T-cell (primary cell): ENCODE measurements around the gene OSBPL6. TPM values are rescaled to one million over a fixed set of nuclear protein-coding genes. Genes with fewer than 3 reads are reported as not detected.

Experiments used
- ATAC-seq, 4 experiments: fragments of 200-7000 bp in 3 of 4; fragments of 150-1000 bp in 1 of 4; cut with Tn5 transposase; replicated peaks in 1 of 4; 1 replicate in 3 of 4; 2 replicates in 1 of 4; pipeline ENCODE4 v1.10.0; 2021; ENCODE audit warnings: moderate library complexity in 3 of 4, mild to moderate bottlenecking in 2 of 4, moderate number of reproducible peaks in 1 of 4
- CTCF ChIA-PET, 2 donors: fragments of 300-600 bp; sonication (Branson Sonifier 250); formaldehyde crosslinking; loops; one replicate each; lab custom pipeline; 2022; ENCODE audit warnings: antibody characterized with exemption in 2 of 2; lab: Charles Lee
- POLR2A ChIA-PET, 2 donors: fragments of 300-600 bp; sonication (Branson Sonifier 250); formaldehyde crosslinking; loops; one replicate each; lab custom pipeline; 2022; ENCODE audit warnings: antibody characterized with exemption in 2 of 2; lab: Charles Lee
- DNase-seq, 35 experiments: peaks; one replicate each; pipeline versions ENCODE4 v3.0.0 to v3.0.0-alpha.2; 2013 to 2023
- H3K27ac ChIP-seq: one replicate; pipeline ENCODE4 v1.5.1; 2013; ENCODE audit warnings: low read length
- H3K27me3 ChIP-seq, 2 experiments: replicated peaks in 1 of 2; 1 replicate in 1 of 2; 2 replicates in 1 of 2; pipeline versions ENCODE4 v1.6.1 to v1.7.0; 2013; ENCODE audit warnings: low read length in 1 of 2, mixed read lengths in 1 of 2; ENCODE audit not compliant: control insufficient read depth in 2 of 2, insufficient read depth in 2 of 2; ENCODE audit errors: extremely low read depth in 1 of 2
- H3K36me3 ChIP-seq, 2 donors: 1 replicate in 1 of 2; 2 replicates in 1 of 2; pipeline versions ENCODE4 v1.6.1 to v1.7.0; 2013; ENCODE audit warnings: low read length in 1 of 2; ENCODE audit not compliant: control insufficient read depth in 2 of 2, insufficient read depth in 1 of 2; ENCODE audit errors: extremely low read depth in 1 of 2
- H3K4me1 ChIP-seq, 2 experiments: 1 replicate in 1 of 2; 2 replicates in 1 of 2; pipeline versions ENCODE4 v1.6.1 to v1.7.0; 2013; ENCODE audit warnings: low read length in 2 of 2, mixed read lengths in 1 of 2; ENCODE audit not compliant: insufficient read depth in 2 of 2, control insufficient read depth in 1 of 2; ENCODE audit errors: extremely low read depth in 1 of 2
- H3K4me3 ChIP-seq, 2 donors: 1 replicate in 1 of 2; 2 replicates in 1 of 2; pipeline versions ENCODE4 v1.5.1 to v1.7.0; 2013; ENCODE audit warnings: mild to moderate bottlenecking in 2 of 2, low read length in 1 of 2, moderate library complexity in 1 of 2; ENCODE audit not compliant: control insufficient read depth in 1 of 2; ENCODE audit errors: extremely low read depth in 1 of 2
- H3K9me3 ChIP-seq: 2 replicates; pipeline ENCODE4 v1.7.0; 2013
- H3K27ac Mint-ChIP-seq, 2 donors: one replicate each; pipeline ENCODE4 v1.8.0; 2020 to 2021; ENCODE audit warnings: mild to moderate bottlenecking in 2 of 2, mixed read lengths in 2 of 2
- H3K27me3 Mint-ChIP-seq, 2 donors: one replicate each; pipeline ENCODE4 v1.8.0; 2021 to 2022; ENCODE audit warnings: mixed read lengths in 2 of 2
- H3K36me3 Mint-ChIP-seq: one replicate; pipeline ENCODE4 v1.8.0; 2021; ENCODE audit warnings: mixed read lengths
- H3K4me1 Mint-ChIP-seq, 3 donors: one replicate each; pipeline ENCODE4 v1.8.0; 2020 to 2022; ENCODE audit warnings: mixed read lengths in 3 of 3, mild to moderate bottlenecking in 1 of 3
- H3K4me3 Mint-ChIP-seq, 3 donors: one replicate each; pipeline ENCODE4 v1.8.0; 2020 to 2022; ENCODE audit warnings: mild to moderate bottlenecking in 3 of 3, mixed read lengths in 3 of 3, moderate library complexity in 3 of 3
- H3K9me3 Mint-ChIP-seq, 3 donors: one replicate each; pipeline ENCODE4 v1.8.0; 2020 to 2022; ENCODE audit warnings: mixed read lengths in 3 of 3
- WGBS: methylation state at CpG from one replicate; pipeline ENCODE4 v1.1.5; 2013; ENCODE audit warnings: missing lambda C conversion rate; ENCODE audit not compliant: insufficient coverage; 5-methylcytosine and 5-hydroxymethylcytosine counted together
- total RNA-seq, 35 experiments: library from RNA in 6 of 35; stranded (reverse) in 6 of 35; fragments of 120-200 nt in 1 of 35; gene quantifications; one replicate each; pipeline versions ENCODE4 v1.2.1 to v1.2.4 and lab custom pipeline; 2013 to 2026

Gene OSBPL6
- total RNA-seq, 5 donors from 2014 or later (not counting 1 experiment from before 2014, with no cell fraction given): 0.08 to 0.41 (median 0.26) TPM

DNA sequence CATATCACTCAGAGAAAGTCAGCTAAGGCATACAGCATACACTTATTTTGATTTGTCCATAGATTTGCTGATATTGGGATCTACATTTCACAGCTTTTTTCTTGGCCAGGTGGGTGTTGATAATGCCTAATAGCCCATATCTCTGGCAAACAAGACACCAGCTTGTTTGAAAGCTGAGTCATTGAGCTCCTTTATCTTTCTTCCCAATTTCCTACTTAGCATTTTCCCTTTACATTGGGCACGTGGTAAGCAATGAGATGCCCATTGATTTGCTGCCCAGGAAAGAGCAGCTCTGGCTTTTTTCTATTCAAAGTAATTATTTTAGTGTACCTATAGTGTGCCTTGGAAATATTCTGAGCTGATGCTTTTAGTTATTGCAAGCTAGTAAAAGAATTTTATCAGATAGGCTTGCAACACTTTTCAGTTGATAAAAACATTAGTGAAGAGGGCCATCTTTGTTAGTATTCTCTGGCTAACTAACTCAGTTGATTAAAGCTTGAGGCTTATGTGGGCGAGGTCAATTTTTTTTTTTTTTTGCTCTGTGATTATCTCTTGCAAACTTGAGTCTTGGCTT lies 79.6 kb downstream of the OSBPL6 start:
- DNase-seq: no peak
- Histone ChIP-seq H3K27ac (no peak overlapping the region), H3K27me3 (no peaks in the 10 kb centered on the region), H3K4me1 (no peaks in the 10 kb centered on the region), H3K4me3 (no peak overlapping the region), H3K9me3 (no peaks in the 10 kb centered on the region), H3K36me3 (no peaks in the 10 kb centered on the region)
- H3K27ac Mint-ChIP-seq: no peak overlapping the region
- H3K4me3 Mint-ChIP-seq: no peak overlapping the region
- CTCF ChIA-PET: no interaction called here
- no CpG with 5 or more reads among the region's 2 CpGs for WGBS
- no peak for ATAC-seq
- POLR2A ChIA-PET: interaction anchor here in 1 of 2 donors (0.7 kb wide), 1 partner anchor 42 kb away, joined by 3 read pairs; no protein-coding TSS in a partner anchor
- no peaks in the 10 kb centered on the region for H3K36me3 Mint-ChIP-seq
- no peaks in the 10 kb centered on the region for H3K9me3 Mint-ChIP-seq
- no peaks in the 10 kb centered on the region for H3K4me1 Mint-ChIP-seq
- peaks cover 12 to 14% of the 10 kb centered on the region in 2 donors for H3K27me3 Mint-ChIP-seq

GRCh38 chr2:178275600-178275999 lies 81.3 kb downstream of the OSBPL6 start:
- no peaks in the 10 kb centered on the region for H3K36me3 Mint-ChIP-seq
- POLR2A ChIA-PET: interaction anchor here in 1 of 2 donors (0.9 kb wide), 1 partner anchor 20 kb away, joined by 6 read pairs; no protein-coding TSS in a partner anchor
- H3K36me3 ChIP-seq: no peaks in the 10 kb centered on the region
- H3K27ac Mint-ChIP-seq: no peak overlapping the region
- CTCF ChIA-PET: interaction anchor here in 1 of 2 donors (0.7 kb wide), 1 partner anchor 9 kb away, joined by 4 read pairs; no protein-coding TSS in a partner anchor
- 49% methylated on average over 4 of the region's 5 CpGs for WGBS
- DNase-seq (no peak), ATAC-seq (no peak)
- H3K27me3 ChIP-seq: peaks cover 0 to 2% of the 10 kb centered on the region in 2 experiments
- H3K9me3 Mint-ChIP-seq: no peaks in the 10 kb centered on the region
- H3K4me1 ChIP-seq: no peaks in the 10 kb centered on the region
- no peak overlapping the region for H3K4me3 Mint-ChIP-seq
- H3K4me3 ChIP-seq: no peak overlapping the region
- no peak overlapping the region for H3K27ac ChIP-seq
- peaks cover 12 to 14% of the 10 kb centered on the region in 2 donors for H3K27me3 Mint-ChIP-seq
- H3K4me1 Mint-ChIP-seq: no peaks in the 10 kb centered on the region
- H3K9me3 ChIP-seq: no peaks in the 10 kb centered on the region

- ChIA-PET POLR2A (no interaction called here), CTCF (interaction anchor here in 1 of 2 donors (0.7 kb wide), 1 partner anchor 54 kb away, joined by 3 read pairs; no protein-coding TSS in a partner anchor)
- no peaks in the 10 kb centered on the region for H3K9me3 ChIP-seq
- no peak overlapping the region for H3K4me3 ChIP-seq
- no peaks in the 10 kb centered on the region for H3K36me3 ChIP-seq
- no peaks in the 10 kb centered on the region for H3K4me1 Mint-ChIP-seq
- H3K4me1 ChIP-seq: no peaks in the 10 kb centered on the region
- H3K27ac ChIP-seq: no peak overlapping the region
- ATAC-seq (no peak), DNase-seq (no peak)
- H3K27me3 Mint-ChIP-seq: peaks cover 21 to 22% of the 10 kb centered on the region in 2 donors
- no peaks in the 10 kb centered on the region for H3K9me3 Mint-ChIP-seq
- H3K27ac Mint-ChIP-seq: no peak overlapping the region
- no peak overlapping the region for H3K4me3 Mint-ChIP-seq
- peaks cover 0 to 2% of the 10 kb centered on the region in 2 experiments for H3K27me3 ChIP-seq
- 82% methylated on average over 6 of the region's 6 CpGs for WGBS
- no peaks in the 10 kb centered on the region for H3K36me3 Mint-ChIP-seq
Observed at GRCh38 chr2:178277741-178278197, 83.5 kb downstream of the OSBPL6 start.

- DNase-seq (no peak), ATAC-seq (no peak)
- no peak overlapping the region for H3K27ac Mint-ChIP-seq
- Histone ChIP-seq H3K4me1 (no peaks in the 10 kb centered on the region), H3K36me3 (no peaks in the 10 kb centered on the region), H3K9me3 (no peaks in the 10 kb centered on the region), H3K27me3 (peaks cover 0 to 2% of the 10 kb centered on the region in 2 experiments), H3K4me3 (no peak overlapping the region), H3K27ac (no peak overlapping the region)
- WGBS: 89% methylated on average over 1 of the region's 2 CpGs
- no peaks in the 10 kb centered on the region for H3K4me1 Mint-ChIP-seq
- POLR2A ChIA-PET: no interaction called here
- no peaks in the 10 kb centered on the region for H3K9me3 Mint-ChIP-seq
- peaks cover 22% of the 10 kb centered on the region in 2 donors for H3K27me3 Mint-ChIP-seq
- H3K36me3 Mint-ChIP-seq: no peaks in the 10 kb centered on the region
- CTCF ChIA-PET: no interaction called here
- H3K4me3 Mint-ChIP-seq: no peak overlapping the region
Observed at GRCh38 chr2:178279142-178279541, 84.8 kb downstream of the OSBPL6 start.

- Mint-ChIP-seq H3K4me3 (no peak overlapping the region), H3K27ac (no peak overlapping the region), H3K9me3 (no peaks in the 10 kb centered on the region), H3K4me1 (peaks cover 0 to 2% (median 0%) of the 10 kb centered on the region in 3 donors), H3K27me3 (peaks cover 22% of the 10 kb centered on the region in 2 donors), H3K36me3 (no peaks in the 10 kb centered on the region)
- no peak for ATAC-seq
- Histone ChIP-seq H3K4me3 (no peak overlapping the region), H3K9me3 (no peaks in the 10 kb centered on the region), H3K4me1 (no peaks in the 10 kb centered on the region), H3K27me3 (peaks cover 0 to 2% of the 10 kb centered on the region in 2 experiments), H3K27ac (no peak overlapping the region), H3K36me3 (no peaks in the 10 kb centered on the region)
- ChIA-PET CTCF (interaction anchor here (0.5 to 1.0 kb wide), 3 partner anchors 9 to 1372 kb away, joined by 3 to 5 read pairs (median 3); partner anchors contain the start of gene RBM45 (in 1 of the 2)), POLR2A (no interaction called here)
- no peak for DNase-seq
- 100% methylated on average over 1 of the region's 10 CpGs for WGBS
Observed at GRCh38 chr2:178279636-178280035, 85.3 kb downstream of the OSBPL6 start.

DNA sequence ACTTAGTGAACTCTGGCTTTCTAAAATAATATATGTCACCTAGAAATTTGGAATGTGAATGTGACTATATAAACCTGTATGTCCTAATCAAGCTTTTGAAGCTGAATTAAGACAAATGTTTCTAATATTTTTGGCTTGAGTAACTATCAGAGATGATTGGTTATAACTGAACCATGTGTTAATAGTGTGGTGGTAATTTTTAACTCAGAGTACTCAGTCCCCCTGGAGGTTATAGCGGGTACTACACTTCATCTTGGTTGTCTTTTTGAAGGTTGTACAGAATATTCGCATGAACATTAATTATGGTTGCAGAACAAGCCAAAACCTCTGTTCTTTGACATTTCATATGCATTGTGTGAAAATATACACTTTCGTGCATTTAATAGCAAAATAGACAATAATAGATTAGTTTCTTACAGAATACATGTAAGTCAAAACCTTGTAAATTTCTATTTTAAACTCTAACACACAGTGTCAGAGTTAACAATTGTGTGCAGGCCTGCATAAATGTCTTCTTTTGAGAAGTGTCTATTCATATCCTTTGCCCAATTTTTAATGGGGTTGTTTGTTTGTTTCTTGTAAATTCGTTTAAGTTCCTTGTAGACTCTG lies 86.0 kb downstream of the OSBPL6 start:
- ChIA-PET POLR2A (interaction anchor here in 1 of 2 donors (0.5 kb wide), 1 partner anchor 92 kb away, joined by 8 read pairs; no protein-coding TSS in a partner anchor), CTCF (interaction anchor here (0.5 to 1.0 kb wide), 4 partner anchors 8 to 1373 kb away, joined by 3 to 8 read pairs (median 4); partner anchors contain the start of gene RBM45 (in 1 of the 2))
- Histone ChIP-seq H3K27me3 (peaks cover 0 to 2% of the 10 kb centered on the region in 2 experiments), H3K9me3 (no peaks in the 10 kb centered on the region), H3K4me1 (no peaks in the 10 kb centered on the region), H3K27ac (no peak overlapping the region), H3K36me3 (no peaks in the 10 kb centered on the region), H3K4me3 (no peak overlapping the region)
- no CpG with 5 or more reads among the region's 4 CpGs for WGBS
- Mint-ChIP-seq H3K27me3 (peaks cover 19 to 22% of the 10 kb centered on the region in 2 donors), H3K27ac (no peak overlapping the region), H3K4me1 (peaks cover 0 to 2% (median 0%) of the 10 kb centered on the region in 3 donors), H3K4me3 (no peak overlapping the region), H3K9me3 (no peaks in the 10 kb centered on the region), H3K36me3 (no peaks in the 10 kb centered on the region)
- peak in 14 of 35 experiments; percentile 1 to 61 (median 16) for DNase-seq
- ATAC-seq: peak in 2 of 4 experiments; percentile 40 to 53
